K562 (cell line): ENCODE data around the gene RNF213. TPM values are rescaled to one million over a fixed set of nuclear protein-coding genes. Genes with fewer than 3 reads are reported as not detected.

ENCODE experiments used
- ATAC-seq: fragments of 200-7000 bp; cut with Tn5 transposase; 3 replicates; pipeline ENCODE4 v1.9.1; 2020; ENCODE audit warnings: moderate library complexity
- BruUV-seq: library from RNA; stranded (reverse); fragments of 400-500 nt; replicated peaks from 2 replicates; lab custom pipeline; 2021; lab: Mats Ljungman, UMichigan
- CTCF ChIA-PET: fragments of 300-600 bp; formaldehyde crosslinking; extraction: SDS; loops from one replicate; lab custom pipeline; 2021; ENCODE audit warnings: low intra/inter-chr PET ratio; lab: Yijun Ruan, JAX
- POLR2A ChIA-PET: fragments of 300-600, 350-650 bp; sonication (Branson Sonifier 250); formaldehyde crosslinking; extraction: SDS; loops from one replicate; lab custom pipeline; 2021; ENCODE audit warnings: antibody characterized with exemption, inconsistent platforms; lab: Yijun Ruan, JAX
- DNase-seq, 4 experiments: peaks; one replicate each; pipeline versions ENCODE4 v3.0.0 to v3.0.0-alpha.2; 2011 to 2018; ENCODE audit warnings: low spot score in 3 of 4, mixed read lengths in 3 of 4; ENCODE audit errors: extremely low read depth in 1 of 4
- FAIRE-seq: peaks from 2 replicates; lab custom pipeline; 2011; peaks lifted over from hg19 to GRCh38; lab: Jason Lieb, UNC
- H2AFZ ChIP-seq: 2 replicates; pipeline ENCODE4 v1.6.0; 2011; ENCODE audit warnings: low read depth, low read length, control low read depth, inconsistent platforms
- H3K27ac ChIP-seq: fragments of 200-600 bp; 3 replicates; pipeline ENCODE4 v1.8.0; 2011; ENCODE audit warnings: low read depth, mild to moderate bottlenecking, control low read depth, inconsistent platforms, low read length, moderate library complexity, mixed read lengths; ENCODE audit errors: extremely low read depth
- H3K27me3 ChIP-seq, 2 experiments: fragments of 300-600 bp in 1 of 2; 2 replicates in 1 of 2; 3 replicates in 1 of 2; pipeline versions ENCODE4 v1.6.0 to v1.8.0; 2011; ENCODE audit warnings: inconsistent platforms in 2 of 2, low read length in 2 of 2, mild to moderate bottlenecking in 1 of 2, mixed read lengths in 1 of 2, moderate library complexity in 1 of 2; ENCODE audit not compliant: control insufficient read depth in 2 of 2, insufficient read depth in 2 of 2
- H3K36me3 ChIP-seq: fragments of 300-600 bp; 3 replicates; pipeline ENCODE4 v1.8.0; 2011; ENCODE audit warnings: mild to moderate bottlenecking, low read length, inconsistent platforms; ENCODE audit not compliant: control insufficient read depth, insufficient read depth
- H3K4me1 ChIP-seq, 2 experiments: fragments of 200-600 bp in 1 of 2; replicated peaks in 1 of 2; 2 replicates in 1 of 2; 3 replicates in 1 of 2; pipeline versions ENCODE4 v1.5.1 to v1.8.0; 2011; ENCODE audit warnings: inconsistent platforms in 2 of 2, low read length in 2 of 2, mild to moderate bottlenecking in 1 of 2, mixed read lengths in 1 of 2, moderate library complexity in 1 of 2; ENCODE audit not compliant: control insufficient read depth in 2 of 2, insufficient read depth in 2 of 2
- H3K4me2 ChIP-seq: 2 replicates; pipeline ENCODE4 v1.6.1; 2011; ENCODE audit warnings: low read length, control low read depth, inconsistent platforms, mixed read lengths; ENCODE audit not compliant: insufficient read depth
- H3K4me3 ChIP-seq: fragments of 200-600 bp; sonication (generic), shearing (Covaris generic); 2 replicates; pipeline ENCODE4 v1.5.1; 2016; ENCODE audit warnings: control low read depth, inconsistent platforms
- H3K79me2 ChIP-seq: fragments of 200-600 bp; 3 replicates; pipeline ENCODE4 v1.8.0; 2011; ENCODE audit warnings: low read length, inconsistent platforms; ENCODE audit not compliant: control insufficient read depth, insufficient read depth
- H3K9ac ChIP-seq, 2 experiments: 2 replicates each; pipeline versions ENCODE4 v1.6.0 to v1.6.1; 2011; ENCODE audit warnings: low read depth in 2 of 2, low read length in 2 of 2, control low read depth in 1 of 2, inconsistent platforms in 1 of 2, mild to moderate bottlenecking in 1 of 2, mixed read lengths in 1 of 2; ENCODE audit not compliant: insufficient read depth in 1 of 2
- H3K9me1 ChIP-seq: one replicate; pipeline ENCODE4 v1.6.0; 2011; ENCODE audit warnings: inconsistent platforms, mild to moderate bottlenecking, low read length, moderate library complexity; ENCODE audit not compliant: control insufficient read depth, insufficient read depth
- H3K9me3 ChIP-seq: replicated peaks from 2 replicates; pipeline ENCODE4 v1.5.1; 2011; ENCODE audit warnings: low read depth, low read length, inconsistent platforms; ENCODE audit not compliant: control insufficient read depth, insufficient read depth
- H4K20me1 ChIP-seq: replicated peaks from 2 replicates; pipeline ENCODE4 v1.6.1; 2011; ENCODE audit warnings: low read length, inconsistent platforms, mixed read lengths; ENCODE audit not compliant: control insufficient read depth, insufficient read depth
- FOSL1 ChIP-seq: fragments of 200-800 bp; sonication (Bioruptor generic); conservative IDR thresholded peaks from 2 replicates; pipeline ENCODE4 v1.6.1; 2016; ENCODE audit warnings: missing genetic modification characterization, missing compliant biosample characterization
- HMGN3 ChIP-seq: IDR thresholded peaks from 2 replicates; pipeline ENCODE4 v1.6.1; 2011; ENCODE audit warnings: borderline replicate concordance, low read depth, mild to moderate bottlenecking, mixed read lengths, low read length; ENCODE audit not compliant: insufficient read length; ENCODE audit errors: extremely low read depth
- LARP7 ChIP-seq: fragments of 450-650 bp; IDR thresholded peaks from 2 replicates; pipeline ENCODE4 v1.6.1; 2016
- LCOR ChIP-seq: sonication (generic); formaldehyde crosslinking; IDR thresholded peaks from 2 replicates; pipeline ENCODE4 v1.8.0; 2022; ENCODE audit warnings: mild to moderate bottlenecking, missing genetic modification reagents
- PHB2 ChIP-seq: fragments of 450-650 bp; IDR thresholded peaks from 2 replicates; pipeline ENCODE4 v1.6.1; 2017; ENCODE audit warnings: low read depth
- SPI1 ChIP-seq: IDR thresholded peaks from 2 replicates; pipeline ENCODE4 v1.6.1; 2011; ENCODE audit warnings: low read depth, low read length, control low read depth, borderline replicate concordance
- ZNF444 ChIP-seq: fragments of 250-450 bp; sonication (Bioruptor Pico); IDR thresholded peaks from 2 replicates; pipeline ENCODE4 v1.4.0; 2020; ENCODE audit warnings: mild to moderate bottlenecking, moderate library complexity
- WGBS: fragments of 100-300 bp; shearing (Covaris generic); methylation state at CpG from one replicate; pipeline ENCODE4 v1.1.6; 2016; ENCODE audit warnings: low coverage, mixed read lengths; ENCODE audit not compliant: insufficient coverage; ENCODE audit errors: missing lambda C conversion rate; 5-methylcytosine and 5-hydroxymethylcytosine counted together
- in situ Hi-C: fragments of 300-500 bp; cut with MboI; formaldehyde crosslinking; loops from 4 replicates; pipeline ENCODE4 v1.15.0; 2018; ENCODE audit warnings: inconsistent platforms, mixed read lengths
- intact Hi-C: fragments of 100-400 bp; cut with micrococcal nuclease; formaldehyde crosslinking; loops from 2 replicates; pipeline ENCODE4 v1.14.2; 2022
- polyA plus RNA-seq, 8 experiments: library from polyadenylated mRNA; depleted of rRNA in 4 of 8; stranded (reverse) in 5 of 8; unstranded in 3 of 8; fragments of >200 nt; fragmentation: Nextera tagmentation in 2 of 8; fragmentation: Illumina TruSeq in 1 of 8; extraction: Ambion mirVana in 2 of 8; extraction: Trizol in 1 of 8; gene quantifications; 2 replicates each; pipeline versions ENCODE4 v1.2.1 to v1.2.3, GENCODE V29; 2011 to 2014; ENCODE audit warnings: inconsistent platforms in 1 of 8, missing spikeins in 1 of 8
- total RNA-seq, 7 experiments: library from RNA; depleted of rRNA in 6 of 7; stranded (reverse); fragments of >200 nt in 6 of 7; fragmentation: Illumina TruSeq in 2 of 7; extraction: Trizol in 2 of 7; gene quantifications; 2 replicates each; pipeline versions ENCODE4 v1.2.1 to v1.2.3, GENCODE V29; 2011 to 2021; ENCODE audit warnings: low replicate concordance in 1 of 7

The RNF213 gene
- total and polyA plus RNA-seq, 9 of the 15 experiments (the other 6 are each of a cell fraction or from before 2014, with no cell fraction given) = 5.3 to 33.6 (median 17.9) TPM

DNA sequence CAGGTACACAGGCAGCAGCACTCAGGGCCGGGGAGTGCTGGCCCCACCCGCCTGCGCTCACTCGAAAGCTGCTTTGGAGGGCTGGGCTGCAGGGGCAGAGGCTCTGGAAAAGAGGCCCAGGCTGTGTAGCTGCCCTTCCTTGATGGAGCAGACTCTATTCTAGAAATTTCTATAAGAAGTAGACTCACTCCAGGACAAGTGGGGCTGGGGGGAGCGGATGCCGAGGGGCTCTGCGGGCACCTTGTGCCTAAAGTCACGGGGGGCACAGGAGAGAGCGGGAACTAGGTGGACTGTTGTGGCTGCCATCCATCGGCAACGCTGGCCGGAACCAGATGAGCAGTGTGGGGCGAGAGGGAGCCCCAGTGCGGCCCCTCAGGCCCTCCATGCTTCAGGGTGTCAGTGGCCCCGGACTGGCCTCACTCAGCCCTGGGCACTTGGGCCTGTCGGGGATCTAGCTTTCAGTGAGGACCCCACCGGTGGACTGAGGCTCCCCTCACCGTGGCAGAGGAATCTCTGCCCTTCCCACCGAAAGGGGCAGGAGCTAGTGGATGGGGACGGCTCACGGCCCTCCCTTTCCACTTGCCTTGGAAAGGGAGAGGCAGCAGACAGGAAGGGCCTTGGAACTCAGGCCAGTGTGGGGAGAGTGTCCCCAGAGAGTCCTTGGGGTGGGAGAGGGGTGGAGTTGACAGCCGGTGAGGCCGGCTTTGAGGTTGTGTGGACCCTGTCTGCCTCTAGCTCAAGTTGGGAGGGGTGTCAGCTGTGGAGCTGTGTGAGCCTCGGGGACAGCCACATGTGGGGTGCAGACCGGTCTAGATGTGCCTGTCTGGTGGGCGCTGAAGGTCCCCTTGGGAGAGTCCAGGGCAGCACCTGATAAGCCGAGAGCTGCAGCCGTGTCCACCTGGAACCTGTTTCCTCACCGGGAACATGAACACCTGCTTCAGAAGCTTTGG is 170.9 kb downstream of the RNF213 start:
- no TSS peak for BruUV-seq
- H2AFZ ChIP-seq = no peak overlapping the region
- H3K4me3 ChIP-seq = no peak overlapping the region
- POLR2A ChIA-PET = interaction anchor here (0.6 to 1.1 kb wide), 3 partner anchors 8 to 685 kb away, joined by 3 to 4 read pairs (median 4); no protein-coding TSS in a partner anchor
- ATAC-seq (no peak), FAIRE-seq (no peak)
- no peaks in the 10 kb centered on the region for H3K9me1 ChIP-seq
- H4K20me1 ChIP-seq = peaks cover 31% of the 10 kb centered on the region
- no peaks in the 10 kb centered on the region; the same call in 1 of the 2 replicates for H3K9me3 ChIP-seq
- no peaks in the 10 kb centered on the region for H3K79me2 ChIP-seq
- H3K9ac ChIP-seq = peak overlapping the region in 1 of 2 experiments; percentile 28; a peak in 1 of 4 replicates
- no peaks in the 10 kb centered on the region for H3K36me3 ChIP-seq
- TF ChIP-seq SPI1 (no peak), ZNF444 (CRISPR knock-in tag) (no peak), PHB2 (no peak), HMGN3 (peak; percentile 0), FOSL1 (no peak), LCOR (no peak), LARP7 (no peak)
- TF ChIP-seq, all 486 proteins: peak for 1
- 3% methylated on average over 27 of the region's 29 CpGs for WGBS
- peaks cover 0 to 40% of the 10 kb centered on the region in 2 experiments; a peak in 2 of 5 replicates for H3K4me1 ChIP-seq
- in situ Hi-C loops (no loop called here), intact Hi-C loops (no loop called here)
- H3K27me3 ChIP-seq = peaks cover 18 to 77% of the 10 kb centered on the region in 2 experiments; a peak in 3 of 5 replicates
- DNase-seq = no peak
- no peak overlapping the region for H3K4me2 ChIP-seq
- CTCF ChIA-PET = no interaction called here
- H3K27ac ChIP-seq = no peak overlapping the region
